SIG-M5 treated with dmso at 0.1 percent for 504 hours (cell line): ENCODE results near the gene AP2A2.
"Not testable (repeated sequence)": the region's sequence is repeated elsewhere in the genome, so short reads cannot be mapped to it uniquely, and the experiment has no call there.

Experiments
- DNase-seq: peaks from one replicate; lab custom pipeline; 2025; ENCODE audit not compliant: unreplicated experiment; lab: John Stamatoyannopoulos, UW

The AP2A2 gene

GRCh38 chr11:1012291-1012690 lies 86.6 kb downstream of the AP2A2 start:
- no peak for DNase-seq

- no peak for DNase-seq
Observed at GRCh38 chr11:1012740-1013630, 87.3 kb downstream of the AP2A2 start.

- no peak for DNase-seq
Observed at GRCh38 chr11:1013631-1013935, 87.9 kb downstream of the AP2A2 start.

GRCh38 chr11:1014276-1014675 lies 88.6 kb downstream of the AP2A2 start:
- DNase-seq, result no peak

GRCh38 chr11:1015064-1015463 lies 89.4 kb downstream of the AP2A2 start:
- DNase-seq, result no peak

GRCh38 chr11:1015826-1016545 lies 90.3 kb downstream of the AP2A2 start:
- no peak for DNase-seq

- not testable (repeated sequence) for DNase-seq
Observed at GRCh38 chr11:1016610-1017126, 91.0 kb downstream of the AP2A2 start.

GRCh38 chr11:1017269-1018005 lies 91.8 kb downstream of the AP2A2 start:
- no peak for DNase-seq

GRCh38 chr11:1018091-1018490 lies 92.4 kb downstream of the AP2A2 start:
- DNase-seq, result no peak

GRCh38 chr11:1019321-1019910 lies 93.7 kb downstream of the AP2A2 start:
- no peak for DNase-seq

- no peak for DNase-seq
Observed at GRCh38 chr11:1020211-1020905, 94.7 kb downstream of the AP2A2 start.

GRCh38 chr11:1022411-1022810 lies 96.7 kb downstream of the AP2A2 start:
- DNase-seq, result no peak

GRCh38 chr11:1022908-1023810 lies 97.5 kb downstream of the AP2A2 start:
- no peak for DNase-seq

GRCh38 chr11:1023811-1024596 lies 98.3 kb downstream of the AP2A2 start:
- no peak for DNase-seq

- DNase-seq, result no peak
Observed at GRCh38 chr11:1024597-1025409, 99.1 kb downstream of the AP2A2 start.

GRCh38 chr11:1025410-1026162 lies 99.9 kb downstream of the AP2A2 start:
- DNase-seq, result no peak

- DNase-seq, result no peak
Observed at GRCh38 chr11:1026163-1026450, 100.4 kb downstream of the AP2A2 start.
